IgD-negative memory B cell (primary cell): ENCODE data around the gene CRHR1. TPM values are rescaled to one million over a fixed set of nuclear protein-coding genes. Genes with fewer than 3 reads are reported as not detected.

Experiments
- H3K27ac Mint-ChIP-seq, 3 donors: one replicate each; pipeline ENCODE4 v1.8.0; 2020 to 2022; ENCODE audit warnings: mild to moderate bottlenecking in 3 of 3, mixed read lengths in 3 of 3, moderate library complexity in 1 of 3
- H3K27me3 Mint-ChIP-seq: one replicate; pipeline ENCODE4 v1.8.0; 2021; ENCODE audit warnings: mixed read lengths
- H3K36me3 Mint-ChIP-seq: one replicate; pipeline ENCODE4 v1.8.0; 2020; ENCODE audit warnings: mild to moderate bottlenecking, mixed read lengths
- H3K4me1 Mint-ChIP-seq, 3 donors: one replicate each; pipeline ENCODE4 v1.8.0; 2020 to 2022; ENCODE audit warnings: mixed read lengths in 3 of 3, mild to moderate bottlenecking in 1 of 3
- H3K4me3 Mint-ChIP-seq, 4 donors: one replicate each; pipeline ENCODE4 v1.8.0; 2020 to 2022; ENCODE audit warnings: mild to moderate bottlenecking in 4 of 4, mixed read lengths in 4 of 4, moderate library complexity in 3 of 4
- H3K9me3 Mint-ChIP-seq, 3 donors: one replicate each; pipeline ENCODE4 v1.8.0; 2020 to 2021; ENCODE audit warnings: mixed read lengths in 3 of 3, mild to moderate bottlenecking in 1 of 3
- polyA plus RNA-seq: library from polyadenylated mRNA; unstranded; fragments of 300-500 nt; fragmentation: Illumina TruSeq; gene quantifications from one replicate; pipeline ENCODE4 v1.2.3, GENCODE V29; 2021

CRHR1 gene
- polyA plus RNA-seq, 1 donor from 2014 or later = not detected

DNA sequence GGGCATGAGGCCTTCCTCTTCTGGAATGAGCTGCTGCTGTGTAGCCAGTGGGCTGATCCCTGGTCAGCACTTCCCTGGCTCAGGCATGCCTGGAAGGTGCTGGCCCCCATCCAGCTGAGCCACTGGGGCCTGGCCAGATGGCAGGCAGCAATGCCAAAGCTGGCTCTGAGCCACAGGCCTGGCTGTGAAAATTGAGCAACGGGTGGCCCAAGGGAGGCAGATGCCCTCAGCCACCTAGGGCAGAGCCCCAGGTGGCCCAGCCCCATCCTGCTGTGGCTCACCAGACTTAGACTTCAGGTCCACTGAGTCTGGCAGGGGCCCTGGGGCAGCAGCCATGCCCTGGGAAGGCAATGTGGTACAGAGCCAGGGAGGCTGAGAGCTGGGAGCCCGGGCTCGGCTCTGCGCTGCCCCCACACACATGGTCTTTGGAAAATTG, 8.5 kb upstream of the CRHR1 start:
- no peaks in the 10 kb centered on the region for H3K4me1 Mint-ChIP-seq
- H3K4me3 Mint-ChIP-seq = no peak overlapping the region
- peaks cover 1% of the 10 kb centered on the region for H3K36me3 Mint-ChIP-seq
- H3K9me3 Mint-ChIP-seq = peaks cover 0 to 6% (median 3%) of the 10 kb centered on the region in 3 donors
- H3K27me3 Mint-ChIP-seq = peaks cover 23% of the 10 kb centered on the region
- no peak overlapping the region for H3K27ac Mint-ChIP-seq

DNA sequence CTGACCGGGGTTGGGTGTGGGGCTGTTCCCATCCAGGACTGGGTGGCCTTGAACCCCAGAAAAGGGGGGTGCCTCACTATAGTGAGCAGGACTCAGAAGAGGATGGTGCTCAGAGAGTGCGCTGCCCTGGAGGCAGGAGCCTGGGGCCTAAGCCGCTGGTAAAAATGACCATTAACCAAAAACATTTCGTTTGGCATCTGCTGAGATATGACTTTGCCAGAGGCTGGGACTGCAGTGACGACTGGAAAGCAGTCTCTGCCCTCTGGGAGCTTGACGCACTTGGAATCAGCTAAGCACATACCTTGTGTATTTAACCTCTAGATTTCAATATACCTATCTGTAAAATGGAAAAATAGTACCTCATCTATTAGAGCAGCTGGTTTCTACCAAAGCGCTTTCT, 7.2 kb upstream of the CRHR1 start:
- no peaks in the 10 kb centered on the region for H3K4me1 Mint-ChIP-seq
- peaks cover 29% of the 10 kb centered on the region for H3K27me3 Mint-ChIP-seq
- peaks cover 1% of the 10 kb centered on the region for H3K36me3 Mint-ChIP-seq
- H3K27ac Mint-ChIP-seq = no peak overlapping the region
- H3K9me3 Mint-ChIP-seq = peaks cover 0 to 6% (median 3%) of the 10 kb centered on the region in 3 donors
- H3K4me3 Mint-ChIP-seq = no peak overlapping the region

DNA sequence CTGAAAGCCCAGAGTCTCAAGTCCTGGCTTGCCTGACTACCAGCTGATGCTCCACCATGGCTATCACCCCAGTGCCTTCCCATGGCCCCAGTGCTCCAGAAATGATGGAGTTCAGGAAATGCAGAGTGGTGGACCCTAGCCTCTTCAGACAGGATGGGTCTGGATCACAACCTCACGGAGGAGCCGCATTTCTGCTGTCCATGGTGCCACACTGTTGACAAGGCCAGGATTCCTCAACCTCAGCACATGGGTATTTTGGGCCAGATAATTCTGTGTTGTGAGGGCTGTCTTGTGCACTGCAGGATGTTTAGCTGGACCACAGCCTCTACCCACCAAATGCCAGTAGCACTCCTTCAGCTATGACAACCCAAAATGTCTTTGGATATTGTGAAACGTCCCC, 6.7 kb upstream of the CRHR1 start:
- Mint-ChIP-seq H3K4me1 (peaks cover 0 to 1% (median 0%) of the 10 kb centered on the region in 3 donors), H3K36me3 (peaks cover 1% of the 10 kb centered on the region), H3K27me3 (peaks cover 34% of the 10 kb centered on the region), H3K9me3 (peaks cover 0 to 6% (median 3%) of the 10 kb centered on the region in 3 donors), H3K27ac (no peak overlapping the region), H3K4me3 (no peak overlapping the region)

DNA sequence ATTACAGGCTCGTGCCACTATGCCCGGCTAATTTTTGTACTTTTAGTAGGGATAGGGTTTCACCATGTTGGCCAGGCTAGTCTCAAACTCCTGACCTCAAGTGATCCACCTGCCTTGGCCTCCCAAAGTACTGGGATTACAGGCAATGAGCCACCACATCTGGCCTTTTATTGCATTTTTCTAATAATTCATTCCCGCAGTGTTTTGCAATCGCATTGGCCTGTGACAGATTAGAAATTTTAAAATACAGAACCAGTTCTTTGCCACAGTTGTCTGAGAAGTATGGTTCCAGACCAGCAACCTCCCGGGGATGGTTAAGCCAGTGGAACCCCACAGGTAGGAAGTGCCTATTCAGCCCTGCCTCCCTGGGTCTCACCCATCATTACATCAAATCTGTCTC, 3.2 kb upstream of the CRHR1 start:
- peaks cover 0 to 1% (median 0%) of the 10 kb centered on the region in 3 donors for H3K4me1 Mint-ChIP-seq
- H3K4me3 Mint-ChIP-seq = no peak overlapping the region
- H3K9me3 Mint-ChIP-seq = no peaks in the 10 kb centered on the region
- H3K27ac Mint-ChIP-seq = no peak overlapping the region
- peaks cover 36% of the 10 kb centered on the region for H3K27me3 Mint-ChIP-seq
- no peaks in the 10 kb centered on the region for H3K36me3 Mint-ChIP-seq

DNA sequence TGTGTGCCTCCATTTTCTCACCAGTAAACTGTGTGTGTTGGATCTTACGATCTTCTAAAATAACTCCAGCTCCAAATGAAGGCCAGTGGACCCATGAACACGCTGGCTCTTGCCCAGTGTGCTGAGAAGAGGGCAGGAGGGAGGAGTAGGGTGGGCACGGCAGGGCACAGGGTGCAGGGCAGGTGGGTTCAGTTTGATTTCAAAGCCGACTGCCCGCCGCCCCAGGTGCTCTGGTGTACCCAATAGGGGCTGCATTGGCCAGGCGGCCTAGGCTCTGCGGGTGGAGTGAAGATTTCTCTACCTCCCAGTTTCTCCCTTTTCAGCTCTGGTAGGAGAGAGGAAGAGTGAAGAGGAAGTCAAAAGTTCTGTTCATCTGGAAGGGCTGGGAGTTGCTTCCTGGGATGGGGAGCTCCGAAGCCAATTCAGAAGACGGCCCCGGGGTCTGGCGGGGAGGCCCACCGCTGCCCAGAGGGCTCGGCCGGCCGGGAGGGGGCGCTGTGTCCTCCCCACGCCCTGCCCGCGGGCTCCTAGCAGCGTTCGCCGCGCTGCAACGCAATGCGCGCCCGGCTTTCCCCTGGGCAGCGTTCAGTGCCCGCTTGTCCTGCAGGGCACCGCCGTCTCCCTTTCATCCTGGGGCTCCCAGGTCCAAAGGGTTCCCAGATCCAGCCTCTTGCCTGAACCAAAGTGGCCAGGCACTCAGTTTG, 1.1 kb upstream of the CRHR1 start:
- peaks cover 48% of the 10 kb centered on the region for H3K27me3 Mint-ChIP-seq
- peaks cover 2% of the 10 kb centered on the region for H3K36me3 Mint-ChIP-seq
- peaks cover 0 to 1% (median 0%) of the 10 kb centered on the region in 3 donors for H3K4me1 Mint-ChIP-seq
- H3K9me3 Mint-ChIP-seq = no peaks in the 10 kb centered on the region
- no peak overlapping the region for H3K27ac Mint-ChIP-seq
- H3K4me3 Mint-ChIP-seq = peak overlapping the region; percentile 37 to 87 (median 66)

DNA sequence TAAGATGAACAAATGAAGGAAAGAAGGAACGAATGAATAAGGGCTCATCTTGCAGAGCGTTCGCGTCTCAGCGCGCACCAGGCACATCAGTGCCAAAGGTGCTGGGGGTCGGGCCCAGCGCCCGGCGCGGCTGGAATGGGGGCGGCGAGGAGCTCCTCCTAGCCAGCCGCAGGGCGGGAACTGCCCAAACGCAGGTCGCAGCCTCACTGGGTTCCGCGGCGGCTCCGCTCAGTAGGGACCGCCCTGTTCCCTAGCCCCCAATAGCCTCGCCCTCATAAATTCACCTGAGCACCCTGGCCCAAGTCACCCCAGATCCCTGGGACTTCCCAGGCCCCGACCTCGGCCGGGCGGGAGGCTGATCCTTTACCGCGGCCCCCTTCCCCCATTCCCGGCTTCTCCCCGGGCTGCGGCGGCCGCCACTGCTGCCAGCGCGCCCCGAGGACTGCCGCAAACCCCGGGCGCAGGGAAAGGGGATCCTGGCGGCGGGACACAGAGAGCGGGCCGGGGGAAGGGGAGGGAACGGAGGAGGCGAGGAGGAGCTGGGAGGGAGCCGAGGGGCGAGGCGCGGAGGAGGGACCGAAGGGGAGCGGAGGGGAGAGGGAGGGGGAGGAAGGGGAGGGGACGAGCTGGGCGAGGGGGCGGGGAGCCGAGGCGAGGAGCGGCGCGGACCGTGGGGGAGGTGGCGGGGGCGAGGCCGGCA, 377 bp upstream of the CRHR1 start:
- Mint-ChIP-seq H3K4me1 (peaks cover 0 to 1% (median 0%) of the 10 kb centered on the region in 3 donors), H3K9me3 (no peaks in the 10 kb centered on the region), H3K4me3 (peak overlapping the region; percentile 52 to 87 (median 66)), H3K27ac (no peak overlapping the region), H3K36me3 (peaks cover 2% of the 10 kb centered on the region), H3K27me3 (peaks cover 48% of the 10 kb centered on the region)

DNA sequence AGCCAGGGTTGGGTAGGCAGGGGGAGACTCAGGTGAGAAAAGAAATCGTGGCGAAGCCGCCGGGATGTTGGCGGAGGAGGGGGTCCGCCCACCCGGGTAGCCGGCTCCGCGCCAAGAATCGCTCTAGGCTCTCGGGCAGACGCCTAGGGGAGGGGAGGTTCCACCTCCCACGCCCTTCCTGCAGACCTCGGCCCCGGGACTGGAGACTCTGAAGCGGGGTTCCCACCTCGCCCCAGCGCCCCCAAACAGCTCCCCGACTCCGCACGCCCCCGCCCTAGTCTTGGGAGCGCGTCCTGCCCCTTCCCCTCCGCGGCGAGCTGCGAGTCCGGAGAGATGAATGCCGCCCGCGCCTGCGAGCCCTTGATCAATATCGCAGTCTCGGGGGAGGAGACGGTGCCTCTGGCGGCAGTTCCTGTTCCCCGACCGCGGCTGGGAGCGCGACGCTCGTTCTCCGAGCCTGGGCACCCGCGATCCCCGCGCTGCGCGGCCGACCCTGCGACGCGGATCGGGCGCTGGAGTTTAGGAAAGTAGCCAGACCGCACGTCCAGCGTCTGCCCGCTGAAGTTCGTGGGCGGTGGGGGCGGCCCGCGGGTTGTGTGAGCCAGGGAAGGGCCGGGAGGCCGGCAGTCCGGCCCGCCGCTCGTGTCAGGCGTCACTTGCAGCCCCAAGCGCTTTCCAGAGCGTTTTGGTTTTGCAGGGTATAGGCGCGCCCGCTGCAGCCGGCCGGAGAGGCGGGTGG, 790 bp downstream of the CRHR1 start:
- no peak overlapping the region for H3K27ac Mint-ChIP-seq

DNA sequence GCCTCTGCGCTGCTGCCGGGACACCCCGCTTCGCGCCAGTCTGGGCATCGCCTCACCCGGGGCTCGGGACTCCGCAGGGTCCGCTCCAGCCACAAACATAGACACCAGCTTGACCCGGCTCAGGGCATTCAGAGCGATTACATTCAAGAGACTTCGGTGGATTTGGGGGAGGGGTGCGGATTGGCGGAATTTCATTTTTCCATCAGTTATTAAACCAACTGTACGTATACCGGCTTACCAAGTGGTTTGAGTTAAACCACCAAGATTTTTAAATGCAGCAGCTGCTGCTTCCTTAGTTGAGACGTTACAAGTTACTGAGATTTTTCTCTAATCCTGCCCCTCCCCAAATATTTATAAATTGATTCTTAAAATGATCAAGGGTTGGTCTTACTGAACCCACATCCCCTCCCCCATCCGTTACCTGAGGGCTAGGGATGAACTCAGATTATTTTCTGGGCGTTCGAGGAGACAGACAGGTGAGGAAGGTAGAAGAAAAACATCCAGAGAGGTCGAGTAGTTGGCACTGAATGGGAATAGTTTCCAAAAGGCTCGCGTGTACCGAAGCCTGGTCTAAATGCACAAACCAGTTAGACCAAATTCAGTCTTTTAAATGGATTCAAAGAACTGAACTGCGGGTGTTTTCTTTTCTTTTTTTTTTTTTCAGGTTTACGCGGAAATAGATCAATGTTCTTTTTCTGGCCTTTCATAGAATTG, 1.5 kb downstream of the CRHR1 start:
- H3K27me3 Mint-ChIP-seq = peaks cover 57% of the 10 kb centered on the region

More for the DNA sequence above, 790 bp downstream of the CRHR1 start:
- Mint-ChIP-seq H3K36me3 (peaks cover 2% of the 10 kb centered on the region), H3K27me3 (peaks cover 51% of the 10 kb centered on the region), H3K4me1 (peaks cover 0 to 1% (median 0%) of the 10 kb centered on the region in 3 donors), H3K9me3 (no peaks in the 10 kb centered on the region), H3K4me3 (peak overlapping the region; percentile 41 to 87 (median 76))

DNA sequence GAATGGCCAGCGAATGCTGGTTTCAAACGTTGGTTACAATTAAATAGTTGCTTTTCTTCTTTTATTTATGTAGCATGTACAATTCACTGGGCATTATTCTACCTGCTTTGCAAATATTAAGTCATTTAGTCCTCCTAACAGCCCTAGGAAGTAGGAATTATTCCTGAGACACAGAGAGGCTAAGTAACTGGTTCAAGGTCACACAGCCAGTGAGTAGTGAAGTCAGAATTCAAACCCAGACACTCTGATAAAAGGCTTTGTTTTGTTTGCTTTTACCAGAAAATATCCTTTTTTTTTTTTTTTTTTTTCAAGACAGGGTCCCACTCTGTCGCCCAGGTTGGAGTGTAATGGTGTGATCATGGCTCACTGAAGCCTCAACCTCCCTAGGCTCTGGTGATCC, 2.2 kb downstream of the CRHR1 start:
- Mint-ChIP-seq H3K9me3 (no peaks in the 10 kb centered on the region), H3K4me1 (peaks cover 0 to 1% (median 0%) of the 10 kb centered on the region in 3 donors), H3K4me3 (peak overlapping the region in 1 of 4 donors; percentile 41), H3K27ac (no peak overlapping the region), H3K36me3 (peaks cover 2% of the 10 kb centered on the region), H3K27me3 (peaks cover 54% of the 10 kb centered on the region)

More for the DNA sequence above, 1.5 kb downstream of the CRHR1 start:
- Mint-ChIP-seq H3K9me3 (no peaks in the 10 kb centered on the region), H3K27ac (no peak overlapping the region), H3K36me3 (peaks cover 2% of the 10 kb centered on the region), H3K4me1 (peaks cover 0 to 1% (median 0%) of the 10 kb centered on the region in 3 donors), H3K4me3 (peak overlapping the region in 3 of 4 donors; percentile 9 to 41 (median 41))

DNA sequence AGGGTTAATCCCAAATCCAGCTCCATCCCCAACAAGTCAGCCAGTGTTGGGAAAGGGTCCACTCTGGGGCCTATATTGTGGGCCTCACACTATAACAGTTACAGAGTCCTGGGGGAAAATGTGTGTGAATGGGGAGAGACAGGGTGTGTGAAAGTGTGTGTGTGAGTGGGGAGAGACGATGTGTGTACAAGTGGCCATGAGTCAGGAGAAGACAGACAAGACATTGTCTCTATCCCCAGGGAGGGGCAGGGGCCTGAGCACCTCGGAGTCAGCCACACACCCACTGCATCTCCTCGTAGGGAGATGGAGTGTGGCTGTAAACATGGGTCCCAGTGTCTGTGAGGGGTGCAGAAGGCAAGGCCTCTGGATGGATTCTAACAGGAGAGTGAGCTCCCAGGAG, 2.9 kb downstream of the CRHR1 start:
- Mint-ChIP-seq H3K27ac (no peak overlapping the region), H3K27me3 (peaks cover 51% of the 10 kb centered on the region), H3K9me3 (no peaks in the 10 kb centered on the region), H3K4me3 (no peak overlapping the region), H3K4me1 (peaks cover 0 to 1% (median 0%) of the 10 kb centered on the region in 3 donors), H3K36me3 (peaks cover 2% of the 10 kb centered on the region)

DNA sequence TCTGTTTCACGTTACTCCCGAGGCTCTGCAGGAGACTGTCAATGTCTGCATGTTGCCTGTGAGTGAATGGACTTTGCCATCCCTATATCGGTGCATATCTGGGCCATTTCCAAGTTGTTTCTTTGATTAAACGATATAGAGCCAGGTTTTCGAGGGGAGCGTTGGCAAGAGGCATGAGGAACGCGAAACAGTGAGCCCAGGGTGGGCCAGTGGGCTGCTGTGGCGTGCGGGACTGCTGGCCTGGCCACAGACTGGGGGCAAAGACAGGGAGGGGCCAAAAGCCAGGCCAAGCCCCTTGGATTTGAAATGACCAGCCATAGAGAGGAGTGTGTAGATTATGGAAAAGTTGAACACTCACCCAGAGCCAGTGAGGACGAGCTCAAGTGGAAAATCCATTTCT, 3.5 kb downstream of the CRHR1 start:
- Mint-ChIP-seq H3K27me3 (peaks cover 51% of the 10 kb centered on the region), H3K36me3 (peaks cover 2% of the 10 kb centered on the region), H3K4me3 (no peak overlapping the region)

DNA sequence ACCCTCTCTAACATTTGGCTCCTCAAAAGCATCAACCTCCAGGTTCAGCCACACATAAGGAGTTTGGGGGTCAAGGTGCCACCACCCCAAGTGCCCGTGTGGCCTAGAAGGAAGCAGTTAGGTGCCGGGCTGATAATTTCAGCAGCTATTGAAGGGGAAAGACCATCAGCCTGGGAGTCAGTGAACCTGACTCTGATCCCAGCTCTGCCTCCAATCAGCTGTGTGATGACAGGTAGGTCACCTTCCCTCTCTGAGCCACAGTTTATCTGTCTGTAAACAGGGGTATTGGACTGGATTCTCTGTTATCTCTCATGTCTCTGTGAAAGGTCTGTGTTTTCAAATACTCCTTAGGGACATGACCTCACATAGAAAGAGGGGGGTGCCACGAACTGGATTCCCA, 3.9 kb downstream of the CRHR1 start:
- no peaks in the 10 kb centered on the region for H3K9me3 Mint-ChIP-seq
- H3K36me3 Mint-ChIP-seq = peaks cover 2% of the 10 kb centered on the region
- no peak overlapping the region for H3K27ac Mint-ChIP-seq
- no peaks in the 10 kb centered on the region for H3K4me1 Mint-ChIP-seq
- H3K27me3 Mint-ChIP-seq = peaks cover 52% of the 10 kb centered on the region
- no peak overlapping the region for H3K4me3 Mint-ChIP-seq

More for the DNA sequence above, 3.5 kb downstream of the CRHR1 start:
- no peaks in the 10 kb centered on the region for H3K4me1 Mint-ChIP-seq
- no peaks in the 10 kb centered on the region for H3K9me3 Mint-ChIP-seq
- no peak overlapping the region for H3K27ac Mint-ChIP-seq

DNA sequence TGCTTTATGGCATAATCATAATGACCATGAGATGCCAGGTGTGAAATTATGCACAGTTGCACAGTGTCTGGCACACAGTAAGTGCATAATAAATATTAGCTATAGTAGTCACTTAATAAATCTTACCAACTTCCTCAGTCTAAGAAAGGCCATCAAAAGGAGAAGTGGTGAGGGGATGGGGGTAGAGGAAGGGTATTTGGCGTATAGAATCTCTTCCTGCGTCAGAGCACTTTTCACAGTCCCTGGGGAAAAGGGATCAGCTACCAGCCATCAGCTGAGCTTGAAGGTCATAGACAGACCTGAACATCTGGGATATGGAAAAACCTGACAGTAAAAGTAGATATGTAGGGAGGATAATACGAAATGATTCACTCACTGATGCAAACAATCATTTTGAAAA, 5.8 kb downstream of the CRHR1 start:
- H3K4me3 Mint-ChIP-seq = no peak overlapping the region
- H3K4me1 Mint-ChIP-seq = no peaks in the 10 kb centered on the region
- H3K9me3 Mint-ChIP-seq = no peaks in the 10 kb centered on the region
- peaks cover 2% of the 10 kb centered on the region for H3K36me3 Mint-ChIP-seq
- H3K27me3 Mint-ChIP-seq = peaks cover 54% of the 10 kb centered on the region
- no peak overlapping the region for H3K27ac Mint-ChIP-seq

DNA sequence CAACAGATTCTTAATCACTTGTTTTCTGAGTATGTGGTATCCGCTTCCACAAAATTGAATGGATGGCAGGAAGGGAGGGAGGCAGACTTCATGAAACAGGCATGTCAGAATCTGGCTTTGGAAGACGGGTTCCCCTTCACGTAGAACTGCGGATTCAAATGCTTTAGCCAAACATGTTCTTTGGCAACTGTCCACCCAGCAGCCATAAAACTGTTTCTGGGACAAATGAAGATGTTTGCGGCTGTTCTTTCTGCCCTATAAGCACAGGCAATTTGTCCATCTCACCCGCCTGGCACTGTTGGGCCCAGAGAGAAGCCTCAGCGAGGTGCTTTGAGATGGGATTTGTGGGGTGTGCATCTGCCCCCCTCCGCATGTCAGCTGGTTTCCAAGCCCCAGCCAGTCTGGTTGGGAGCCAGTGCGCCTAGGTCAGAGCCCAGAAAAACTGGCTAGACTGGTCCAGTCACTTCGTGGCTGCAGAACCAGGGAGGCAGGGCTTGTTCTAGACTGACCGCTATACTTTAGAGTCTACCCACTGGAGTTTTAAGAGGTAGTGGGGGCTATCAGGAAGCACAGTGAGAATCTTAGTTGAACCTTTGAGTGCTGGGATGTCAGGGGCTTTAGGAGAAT, 6.3 kb downstream of the CRHR1 start:
- H3K36me3 Mint-ChIP-seq = peaks cover 2% of the 10 kb centered on the region
- no peaks in the 10 kb centered on the region for H3K4me1 Mint-ChIP-seq
- H3K4me3 Mint-ChIP-seq = no peak overlapping the region
- H3K27me3 Mint-ChIP-seq = peaks cover 53% of the 10 kb centered on the region
- H3K9me3 Mint-ChIP-seq = no peaks in the 10 kb centered on the region
- H3K27ac Mint-ChIP-seq = no peak overlapping the region
